Activated CD8-positive, alpha-beta T cell treated with anti-CD3 and anti-CD28 coated beads for 36 hours (primary cell): ENCODE results near the gene POLR2L. TPM values are rescaled to one million over a fixed set of nuclear protein-coding genes. Genes with fewer than 3 reads are reported as not detected.

ENCODE experiments used
- ATAC-seq: fragments of 200-7000 bp; cut with Tn5 transposase; one replicate; pipeline ENCODE4 v1.10.0; 2021; ENCODE audit warnings: mild to moderate bottlenecking, moderate library complexity
- CTCF ChIA-PET: fragments of 350-600 bp; sonication (Branson Sonifier 250); formaldehyde crosslinking; loops from one replicate; lab custom pipeline; 2021; ENCODE audit warnings: antibody characterized with exemption; lab: Charles Lee
- POLR2A ChIA-PET: fragments of 350-600 bp; sonication (Branson Sonifier 250); formaldehyde crosslinking; loops from one replicate; lab custom pipeline; 2021; ENCODE audit warnings: antibody characterized with exemption; lab: Charles Lee
- DNase-seq: peaks from one replicate; pipeline ENCODE4 v3.0.0-alpha.2; 2020
- H3K27ac Mint-ChIP-seq: one replicate; pipeline ENCODE4 v1.8.0; 2021; ENCODE audit warnings: mild to moderate bottlenecking, mixed read lengths
- H3K27me3 Mint-ChIP-seq: one replicate; pipeline ENCODE4 v1.8.0; 2021; ENCODE audit warnings: mixed read lengths
- H3K36me3 Mint-ChIP-seq: one replicate; pipeline ENCODE4 v1.8.0; 2021; ENCODE audit warnings: low read depth, mixed read lengths
- H3K4me1 Mint-ChIP-seq: one replicate; pipeline ENCODE4 v1.8.0; 2021; ENCODE audit warnings: low read depth, mixed read lengths
- H3K4me3 Mint-ChIP-seq: one replicate; pipeline ENCODE4 v1.8.0; 2021; ENCODE audit warnings: mild to moderate bottlenecking, moderate library complexity, mixed read lengths
- H3K9me3 Mint-ChIP-seq: one replicate; pipeline ENCODE4 v1.8.0; 2021; ENCODE audit warnings: mixed read lengths
- CTCF ChIP-seq: fragments of 200-600 bp; IDR thresholded peaks from one replicate; pipeline ENCODE4 v1.8.0; 2022; ENCODE audit warnings: antibody characterized with exemption, mild to moderate bottlenecking
- intact Hi-C: fragments of 100-400 bp; cut with micrococcal nuclease; formaldehyde crosslinking; loops from one replicate; pipeline ENCODE4 v1.10.0; 2022
- total RNA-seq, 2 experiments: library from RNA; stranded (reverse); gene quantifications; one replicate each; pipeline ENCODE4 v1.2.3, GENCODE V29; 2021

POLR2L gene
- total RNA-seq, 2 experiments from 2014 or later, result 83.0 to 89.2 TPM

GRCh38 chr11:843086-843734 is 881 bp upstream of the POLR2L start:
- Mint-ChIP-seq H3K36me3 (peaks cover 15% of the 10 kb centered on the region), H3K9me3 (no peaks in the 10 kb centered on the region), H3K4me1 (peaks cover 30% of the 10 kb centered on the region), H3K4me3 (peak overlapping the region; percentile 78), H3K27me3 (peaks cover 2% of the 10 kb centered on the region), H3K27ac (peak overlapping the region; percentile 25)
- TF ChIP-seq CTCF, result peak; percentile 49
- ChIA-PET POLR2A (interaction anchor here (1.0 to 21.1 kb wide), 5 partner anchors 9 to 67 kb away, joined by 6 to 273 read pairs (median 11); partner anchors contain the start of genes CD151, CHID1, CRACR2B and PNPLA2), CTCF (interaction anchor here (1.0 to 1.4 kb wide), 4 partner anchors 8 to 24 kb away, joined by 3 to 5 read pairs (median 4); partner anchors contain the start of genes CRACR2B and PNPLA2)
- ATAC-seq (no peak), DNase-seq (no peak)
- intact Hi-C loops, result no loop called here

- DNase-seq (no peak), ATAC-seq (peak; percentile 24)
- H3K27me3 Mint-ChIP-seq, result peaks cover 2% of the 10 kb centered on the region
- intact Hi-C loops, result no loop called here
- H3K27ac Mint-ChIP-seq, result peak overlapping the region; percentile 87
- CTCF ChIA-PET, result interaction anchor here (1.4 to 1.5 kb wide), 2 partner anchors 14 to 31 kb away, joined by 3 read pairs; partner anchors contain the start of gene CRACR2B
- peaks cover 19% of the 10 kb centered on the region for H3K36me3 Mint-ChIP-seq
- H3K4me3 Mint-ChIP-seq, result peak overlapping the region; percentile 85
- peaks cover 33% of the 10 kb centered on the region for H3K4me1 Mint-ChIP-seq
- no peak for TF ChIP-seq CTCF
- no peaks in the 10 kb centered on the region for H3K9me3 Mint-ChIP-seq
- POLR2A ChIA-PET, result interaction anchor here (0.7 to 21.1 kb wide), 6 partner anchors 14 to 85 kb away, joined by 3 to 273 read pairs (median 5); partner anchors contain the start of genes CD151, CRACR2B, PNPLA2 and RPLP2
These were observed 354 bp downstream of the POLR2L start for GRCh38 chr11:841981-842369.

GRCh38 chr11:839875-840617 is 2.3 kb downstream of the POLR2L start:
- Mint-ChIP-seq H3K4me3 (peak overlapping the region; percentile 85), H3K4me1 (peaks cover 33% of the 10 kb centered on the region), H3K27me3 (no peaks in the 10 kb centered on the region), H3K36me3 (peaks cover 19% of the 10 kb centered on the region), H3K27ac (no peak overlapping the region), H3K9me3 (no peaks in the 10 kb centered on the region)
- ChIA-PET CTCF (interaction anchor here (1.1 kb wide), 1 partner anchor 56 kb away, joined by 3 read pairs; no protein-coding TSS in a partner anchor), POLR2A (interaction anchor here (0.9 to 21.1 kb wide), 3 partner anchors 12 to 24 kb away, joined by 3 to 273 read pairs (median 81); partner anchors contain the start of genes CD151, CRACR2B, PNPLA2 and RPLP2)
- intact Hi-C loops, result no loop called here
- no peak for DNase-seq
- no peak for TF ChIP-seq CTCF
- ATAC-seq, result no peak

GRCh38 chr11:839280-839623 is 3.1 kb downstream of the POLR2L start:
- no peak for TF ChIP-seq CTCF
- no peak overlapping the region for H3K27ac Mint-ChIP-seq
- no peak for ATAC-seq

More at GRCh38 chr11:839280-839623, 3.1 kb downstream of the POLR2L start:
- H3K36me3 Mint-ChIP-seq, result peaks cover 19% of the 10 kb centered on the region
- POLR2A ChIA-PET, result interaction anchor here (8.2 to 21.1 kb wide), 2 partner anchors 11 to 23 kb away, joined by 81 to 273 read pairs; partner anchors contain the start of genes CD151, CRACR2B, PNPLA2 and RPLP2
- H3K27me3 Mint-ChIP-seq, result peaks cover 1% of the 10 kb centered on the region
- CTCF ChIA-PET, result no interaction called here
- H3K4me1 Mint-ChIP-seq, result peaks cover 31% of the 10 kb centered on the region
- no peak for DNase-seq
- H3K9me3 Mint-ChIP-seq, result no peaks in the 10 kb centered on the region
- intact Hi-C loops, result no loop called here
- no peak overlapping the region for H3K4me3 Mint-ChIP-seq
